HG03378 (cell line): ENCODE data around the gene MS4A4E.
"Not testable (repeated sequence)": the region's sequence is repeated elsewhere in the genome, so short reads cannot be mapped to it uniquely, and the experiment has no call there.

Source experiments
- ATAC-seq: cut with Tn5 transposase; IDR thresholded peaks from one replicate; pipeline ENCODE4 v1.9.1; 2021; ENCODE audit warnings: mild to moderate bottlenecking, moderate library complexity; ENCODE audit not compliant: unreplicated experiment

The MS4A4E gene

GRCh38 chr11:60222141-60222540 is 20.8 kb downstream of the MS4A4E start:
- ATAC-seq, result no peak

GRCh38 chr11:60221692-60222091 is 21.2 kb downstream of the MS4A4E start:
- ATAC-seq, result no peak

- no peak for ATAC-seq
Measured at GRCh38 chr11:60221181-60221580, 21.8 kb downstream of the MS4A4E start.

- ATAC-seq, result no peak
Measured at GRCh38 chr11:60214386-60214785, 28.6 kb downstream of the MS4A4E start.

GRCh38 chr11:60211206-60211605 is 31.7 kb downstream of the MS4A4E start:
- ATAC-seq, result no peak

GRCh38 chr11:60209977-60210376 is 33.0 kb downstream of the MS4A4E start:
- ATAC-seq, result no peak

GRCh38 chr11:60208951-60209350 is 34.0 kb downstream of the MS4A4E start:
- no peak for ATAC-seq

GRCh38 chr11:60208146-60208895 is 34.6 kb downstream of the MS4A4E start:
- no peak for ATAC-seq

- ATAC-seq, result no peak
Measured at GRCh38 chr11:60206616-60207015, 36.3 kb downstream of the MS4A4E start.

GRCh38 chr11:60204922-60205321 is 38.0 kb downstream of the MS4A4E start:
- ATAC-seq, result peak; percentile 80

- not testable (repeated sequence) for ATAC-seq
Measured at GRCh38 chr11:60201334-60201733, 41.6 kb downstream of the MS4A4E start.

GRCh38 chr11:60197442-60197841 is 45.5 kb downstream of the MS4A4E start:
- ATAC-seq, result no peak

GRCh38 chr11:60195923-60196368 is 47.0 kb downstream of the MS4A4E start:
- no peak for ATAC-seq

GRCh38 chr11:60194511-60194910 is 48.4 kb downstream of the MS4A4E start:
- ATAC-seq, result no peak

GRCh38 chr11:60193687-60194433 is 49.1 kb downstream of the MS4A4E start:
- peak; percentile 90 for ATAC-seq

- ATAC-seq, result not testable (repeated sequence)
Measured at GRCh38 chr11:60192564-60192963, 50.4 kb downstream of the MS4A4E start.

- ATAC-seq, result not testable (repeated sequence)
Measured at GRCh38 chr11:60188481-60188880, 54.5 kb downstream of the MS4A4E start.

- ATAC-seq, result not testable (repeated sequence)
Measured at GRCh38 chr11:60186128-60186527, 56.8 kb downstream of the MS4A4E start.

- ATAC-seq, result not testable (repeated sequence)
Measured at GRCh38 chr11:60185512-60185827, 57.5 kb downstream of the MS4A4E start.

GRCh38 chr11:60184824-60185511 is 58.0 kb downstream of the MS4A4E start:
- ATAC-seq, result no peak

GRCh38 chr11:60183591-60184205 is 59.2 kb downstream of the MS4A4E start:
- no peak for ATAC-seq
